ENCODE data around the gene PEX11B. TPM values are rescaled to one million over a fixed set of nuclear protein-coding genes. Genes with fewer than 3 reads are reported as not detected.

PEX11B gene
- total RNA-seq, 4 donors from 2014 or later: 23.3 to 35.9 (median 30.2) TPM

DNA sequence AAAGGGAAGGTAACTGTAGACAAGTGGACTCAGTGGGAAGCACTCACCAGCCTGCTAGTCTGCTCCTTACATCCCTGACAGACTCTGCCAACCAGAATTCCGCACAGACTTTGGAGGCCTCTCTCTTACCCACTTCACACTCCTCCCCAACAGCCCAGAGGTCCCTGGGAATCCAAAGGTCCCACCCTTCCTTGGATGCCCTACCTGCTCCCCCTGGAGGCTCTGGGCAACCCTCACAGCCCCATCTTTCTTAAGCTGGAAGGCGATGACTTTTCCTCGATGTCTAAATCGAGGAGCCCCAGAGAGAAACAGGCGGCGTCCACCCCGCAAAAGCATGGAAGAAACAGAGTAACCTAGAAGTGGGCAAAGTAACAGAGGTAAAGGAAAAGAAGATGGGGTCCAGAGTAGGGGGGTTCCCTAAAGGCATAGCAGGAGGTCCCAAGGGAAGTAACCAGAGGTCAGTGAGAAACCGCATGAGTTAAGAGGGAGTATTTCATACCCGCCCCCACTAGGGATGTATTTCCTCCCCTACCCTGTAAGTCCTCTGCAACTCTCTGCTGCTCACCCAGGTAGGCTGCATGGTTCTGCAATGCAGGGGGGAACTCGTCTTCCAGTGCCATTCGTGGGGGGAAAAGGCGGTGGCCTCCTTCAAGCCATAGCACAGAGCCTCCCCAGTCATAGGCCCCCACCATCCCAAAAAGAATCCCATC lies 17.1 kb downstream of the PEX11B start:
- H3K27me3 ChIP-seq: no peaks in the 10 kb centered on the region
- TF ChIP-seq CTCF (IDR thresholded peaks at IDR 0.05) (no peak), POLR2A (IDR thresholded peaks at IDR 0.05) (no peak), EP300 (IDR thresholded peaks at IDR 0.05) (no peak), POLR2AphosphoS5 (IDR thresholded peaks at IDR 0.05) (no peak)
- no peaks in the 10 kb centered on the region for H3K9me3 ChIP-seq
- H3K4me1 ChIP-seq: no peaks in the 10 kb centered on the region
- no peak overlapping the region for H3K27ac ChIP-seq
- no peak overlapping the region for H3K4me3 ChIP-seq
- no peak for DNase-seq (ENCODE audit: low spot score in 2 of 2)
- H3K36me3 ChIP-seq: no peaks in the 10 kb centered on the region
- 90% methylated on average over 12 of the region's 12 CpGs for WGBS

- H3K27me3 ChIP-seq: no peaks in the 10 kb centered on the region
- TF ChIP-seq EP300 (IDR thresholded peaks at IDR 0.05) (no peak), POLR2AphosphoS5 (IDR thresholded peaks at IDR 0.05) (no peak), CTCF (IDR thresholded peaks at IDR 0.05) (no peak), POLR2A (IDR thresholded peaks at IDR 0.05) (no peak)
Observed at GRCh38 chr1:145898756-145899155, 19.8 kb downstream of the PEX11B start.

DNA sequence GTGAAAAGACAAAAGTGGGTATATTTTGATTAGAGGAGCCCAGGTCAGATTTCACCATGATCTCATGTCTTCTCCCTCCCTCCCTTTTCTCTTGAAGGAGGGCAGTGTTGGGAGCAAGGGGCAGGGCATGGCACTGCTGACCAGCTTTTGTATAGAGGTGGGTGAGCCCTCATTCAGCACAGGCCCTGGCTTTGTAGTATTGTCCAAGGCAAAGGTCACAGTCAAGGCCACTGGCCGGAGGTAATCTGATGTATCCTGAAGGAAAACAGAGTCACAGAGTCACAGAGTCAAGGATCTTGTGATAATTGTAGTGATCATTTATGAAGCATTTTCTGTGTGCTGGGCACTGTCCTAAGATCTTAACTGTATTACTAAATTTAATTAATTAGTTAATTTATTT lies 20.5 kb downstream of the PEX11B start:
- Histone ChIP-seq H3K4me1 (peaks cover 1% of the 10 kb centered on the region), H3K4me3 (no peak overlapping the region), H3K27me3 (no peaks in the 10 kb centered on the region), H3K9me3 (no peaks in the 10 kb centered on the region), H3K27ac (no peak overlapping the region), H3K36me3 (no peaks in the 10 kb centered on the region)
- WGBS: 100% methylated on average over 1 of the region's 1 CpG
- TF ChIP-seq CTCF (IDR thresholded peaks at IDR 0.05) (no peak), POLR2A (IDR thresholded peaks at IDR 0.05) (no peak), POLR2AphosphoS5 (IDR thresholded peaks at IDR 0.05) (no peak)
- no peak for DNase-seq (ENCODE audit: low spot score in 2 of 2)

More at GRCh38 chr1:145898756-145899155, 19.8 kb downstream of the PEX11B start:
- H3K9me3 ChIP-seq: no peaks in the 10 kb centered on the region
- H3K27ac ChIP-seq: no peak overlapping the region
- no peaks in the 10 kb centered on the region for H3K4me1 ChIP-seq
- H3K4me3 ChIP-seq: no peak overlapping the region
- no peaks in the 10 kb centered on the region for H3K36me3 ChIP-seq
- DNase-seq (ENCODE audit: low spot score in 2 of 2): no peak
- 84% methylated on average over 5 of the region's 5 CpGs for WGBS

GRCh38 chr1:145895471-145895870 lies 23.0 kb downstream of the PEX11B start:
- DNase-seq (ENCODE audit: low spot score in 2 of 2): peak in 1 of 2 donors; percentile 18

More at GRCh38 chr1:145895471-145895870, 23.0 kb downstream of the PEX11B start:
- TF ChIP-seq EP300 (IDR thresholded peaks at IDR 0.05) (no peak), CTCF (IDR thresholded peaks at IDR 0.05) (no peak), POLR2A (IDR thresholded peaks at IDR 0.05) (no peak), POLR2AphosphoS5 (IDR thresholded peaks at IDR 0.05) (no peak)
- Histone ChIP-seq H3K9me3 (no peaks in the 10 kb centered on the region), H3K4me1 (peaks cover 26% of the 10 kb centered on the region), H3K27ac (no peak overlapping the region), H3K4me3 (no peak overlapping the region), H3K27me3 (no peaks in the 10 kb centered on the region), H3K36me3 (no peaks in the 10 kb centered on the region)
- 82% methylated on average over 1 of the region's 1 CpG for WGBS
